ENCODE results near the gene AGGF1.
A peak's percentile ranks its signal among the peaks of the same experiment; 100 is the strongest.
"Not testable (repeated sequence)": the region's sequence is repeated elsewhere in the genome, so short reads cannot be mapped to it uniquely, and the experiment has no call there.

AGGF1 gene

GRCh38 chr5:77024490-77024889 is 5.7 kb upstream of the AGGF1 start:
- peak; percentile 63 for DNase-seq

GRCh38 chr5:77028631-77029375 is 1.4 kb upstream of the AGGF1 start:
- no peak for DNase-seq

- DNase-seq: no peak
Observed at GRCh38 chr5:77029376-77029885, 773 bp upstream of the AGGF1 start.

- peak; percentile 47 for DNase-seq
Observed at GRCh38 chr5:77031891-77032290, 1.7 kb downstream of the AGGF1 start.

GRCh38 chr5:77032635-77033034 is 2.4 kb downstream of the AGGF1 start:
- no peak for DNase-seq

- no peak for DNase-seq
Observed at GRCh38 chr5:77033338-77033737, 3.1 kb downstream of the AGGF1 start.

GRCh38 chr5:77035950-77036349 is 5.7 kb downstream of the AGGF1 start:
- DNase-seq: no peak

GRCh38 chr5:77046416-77047073 is 16.3 kb downstream of the AGGF1 start:
- no peak for DNase-seq

- no peak for DNase-seq
Observed at GRCh38 chr5:77064040-77064439, 33.8 kb downstream of the AGGF1 start.

GRCh38 chr5:77065256-77065655 is 35.1 kb downstream of the AGGF1 start:
- DNase-seq: peak; percentile 72

- DNase-seq: peak; percentile 74
Observed at GRCh38 chr5:77066184-77066583, 36.0 kb downstream of the AGGF1 start.

- DNase-seq: peak; percentile 75
Observed at GRCh38 chr5:77066823-77067442, 36.7 kb downstream of the AGGF1 start.

GRCh38 chr5:77073667-77074066 is 43.5 kb downstream of the AGGF1 start:
- DNase-seq: no peak

- no peak for DNase-seq
Observed at GRCh38 chr5:77074745-77075144, 44.5 kb downstream of the AGGF1 start.

GRCh38 chr5:77076961-77077828 is 47.0 kb downstream of the AGGF1 start:
- peak; percentile 85 for DNase-seq

GRCh38 chr5:77077829-77078176 is 47.6 kb downstream of the AGGF1 start:
- no peak for DNase-seq

GRCh38 chr5:77080479-77080878 is 50.3 kb downstream of the AGGF1 start:
- not testable (repeated sequence) for DNase-seq

GRCh38 chr5:77080905-77081304 is 50.7 kb downstream of the AGGF1 start:
- no peak for DNase-seq

GRCh38 chr5:77082280-77082679 is 52.1 kb downstream of the AGGF1 start:
- no peak for DNase-seq

GRCh38 chr5:77083088-77083487 is 52.9 kb downstream of the AGGF1 start:
- no peak for DNase-seq

GRCh38 chr5:77086368-77086688 is 56.1 kb downstream of the AGGF1 start:
- DNase-seq: no peak

- DNase-seq: peak; percentile 41
Observed at GRCh38 chr5:77086689-77087483, 56.7 kb downstream of the AGGF1 start, which contains the start of gene ZBED3. TSS of gene ZBED3 (minus strand) at chr5:77087285. CDS start at chr5:77077878, 9,407 bp downstream.
